ENCODE measurements around the gene PPHLN1. TPM values are rescaled to one million over a fixed set of nuclear protein-coding genes. Genes with fewer than 3 reads are reported as not detected.

The PPHLN1 gene
- total and polyA plus RNA-seq, 12 donors: 15.4 to 41.8 (median 32.1) TPM

- ATAC-seq (no peak), DNase-seq (no peak)
- 73 to 84% methylated on average over 1 of the region's 1 CpG for WGBS, 2 donors
- Histone ChIP-seq H3K9me3 (no peaks in the 10 kb centered on the region), H3K4me1 (peaks cover 0 to 14% (median 0%) of the 10 kb centered on the region in 9 donors), H3K4me3 (no peak overlapping the region), H3K27ac (no peak overlapping the region), H3K36me3 (peaks cover 0 to 14% (median 0%) of the 10 kb centered on the region in 9 donors), H3K27me3 (no peaks in the 10 kb centered on the region)
- no peak for TF ChIP-seq CTCF (IDR thresholded peaks at IDR 0.05)
- intact Hi-C loops (cut with DNase I): no loop called here
These were observed 84.4 kb downstream of the PPHLN1 start for GRCh38 chr12:42410340-42410739.

GRCh38 chr12:42420395-42420794, 94.4 kb downstream of the PPHLN1 start:
- Histone ChIP-seq H3K27me3 (no peaks in the 10 kb centered on the region), H3K9me3 (no peaks in the 10 kb centered on the region), H3K4me3 (no peak overlapping the region), H3K36me3 (no peaks in the 10 kb centered on the region), H3K27ac (no peak overlapping the region), H3K4me1 (peaks cover 0 to 33% (median 17%) of the 10 kb centered on the region in 9 donors)
- WGBS, 2 donors: 81 to 86% methylated on average over 3 of the region's 3 CpGs
- intact Hi-C loops (cut with DNase I): no loop called here
- no peak for TF ChIP-seq CTCF (IDR thresholded peaks at IDR 0.05)
- DNase-seq (no peak), ATAC-seq (no peak)

GRCh38 chr12:42421844-42422779, 96.1 kb downstream of the PPHLN1 start:
- TF ChIP-seq CTCF (IDR thresholded peaks at IDR 0.05): no peak
- Histone ChIP-seq H3K9me3 (no peaks in the 10 kb centered on the region), H3K4me1 (peaks cover 0 to 33% (median 17%) of the 10 kb centered on the region in 9 donors), H3K36me3 (no peaks in the 10 kb centered on the region), H3K4me3 (no peak overlapping the region), H3K27ac (peak overlapping the region in 8 of 10 donors; percentile 3 to 66 (median 21)), H3K27me3 (no peaks in the 10 kb centered on the region)
- DNase-seq (peak in 1 of 2 donors; percentile 16), ATAC-seq (peak in 7 of 8 donors; percentile 78 to 92 (median 84))
- WGBS, 2 donors: 62 to 63% methylated on average over 3 of the region's 3 CpGs
- intact Hi-C loops (cut with DNase I): no loop called here

- no peak overlapping the region for H3K4me3 ChIP-seq
These were observed 96.8 kb downstream of the PPHLN1 start for GRCh38 chr12:42422785-42423184.

More at GRCh38 chr12:42422785-42423184, 96.8 kb downstream of the PPHLN1 start:
- 86 to 96% methylated on average over 1 of the region's 1 CpG for WGBS, 2 donors
- Histone ChIP-seq H3K9me3 (no peaks in the 10 kb centered on the region), H3K27ac (peak overlapping the region in 8 of 10 donors; percentile 3 to 46 (median 21)), H3K4me1 (peaks cover 0 to 29% (median 17%) of the 10 kb centered on the region in 9 donors), H3K36me3 (peaks cover 0 to 6% (median 0%) of the 10 kb centered on the region in 9 donors), H3K27me3 (no peaks in the 10 kb centered on the region)
- no peak for TF ChIP-seq CTCF (IDR thresholded peaks at IDR 0.05)
- ATAC-seq (no peak), DNase-seq (no peak)
- intact Hi-C loops (cut with DNase I): no loop called here

Data from heart right ventricle (tissue), 16 donors.